Mammary epithelial cell (primary cell): ENCODE results near the gene PRR36.

Experiments used
- CTCF ChIP-seq, 2 donors: IDR thresholded peaks in 1 of 2; conservative IDR thresholded peaks in 1 of 2; 2 replicates each; pipeline ENCODE4 v1.5.1; 2011 to 2012; ENCODE audit warnings: inconsistent platforms in 2 of 2, low read length in 2 of 2, mild to moderate bottlenecking in 2 of 2, control low read depth in 1 of 2, low read depth in 1 of 2; ENCODE audit not compliant: insufficient read depth in 1 of 2; ENCODE audit errors: extremely low read depth in 1 of 2
- EZH2 ChIP-seq: IDR thresholded peaks from 2 replicates; pipeline ENCODE4 v1.6.1; 2012; ENCODE audit warnings: low read length, inconsistent platforms, borderline replicate concordance

- TF ChIP-seq CTCF (conservative IDR thresholded peaks at IDR 0.05 in 1 of 2, IDR thresholded peaks at IDR 0.05 in 1 of 2; ENCODE audit: extremely low read depth in 1 of 2, insufficient read depth in 1 of 2, low read depth in 1 of 2, low read length in 2 of 2) (no peak), EZH2 (no peak)
These were observed 30.2 kb upstream of the PRR36 start for GRCh38 chr19:7904074-7905020.
